A549 (cell line): Measurements from ENCODE around the gene ELMO2. TPM values are rescaled to one million over a fixed set of nuclear protein-coding genes. Genes with fewer than 3 reads are reported as not detected.

Experiments used
- ATAC-seq, 2 experiments: fragments of 200-7000 bp in 1 of 2; fragments of >200 bp in 1 of 2; cut with Nextera tagmentation in 1 of 2; cut with Tn5 transposase in 1 of 2; 3 replicates each; pipeline versions ENCODE4 v1.8.0 to v1.9.1; 2018 to 2020; ENCODE audit warnings: mild to moderate bottlenecking in 1 of 2, moderate library complexity in 1 of 2
- CTCF ChIA-PET: fragments of 300-600 bp; sonication (Branson Sonifier 250); formaldehyde crosslinking; extraction: SDS; loops from one replicate; lab custom pipeline; 2021; ENCODE audit warnings: antibody characterized with exemption, inconsistent platforms; lab: Yijun Ruan, JAX
- POLR2A ChIA-PET: fragments of 350-600 bp; formaldehyde crosslinking; extraction: SDS; loops from one replicate; lab custom pipeline; 2021; ENCODE audit warnings: antibody characterized with exemption, inconsistent platforms; lab: Yijun Ruan, JAX
- DNase-seq, 2 experiments: peaks; one replicate each; pipeline versions ENCODE4 v3.0.0 to v3.0.0-alpha.2; 2011 to 2016; ENCODE audit warnings: low read depth in 1 of 2, low spot score in 1 of 2
- FAIRE-seq: peaks from 2 replicates; lab custom pipeline; 2011; peaks lifted over from hg19 to GRCh38; lab: Jason Lieb, UNC
- H3K27ac ChIP-seq, 2 experiments: fragments of >200 bp; sonication (Bioruptor Twin); formaldehyde crosslinking; 3 replicates each; pipeline ENCODE4 v1.5.1; 2016 to 2017
- H3K4me1 ChIP-seq: fragments of >200 bp; sonication (Bioruptor Twin); formaldehyde crosslinking; 3 replicates; pipeline ENCODE4 v1.6.1; 2016
- H3K4me2 ChIP-seq: fragments of >200 bp; sonication (Bioruptor Twin); formaldehyde crosslinking; 3 replicates; pipeline ENCODE4 v1.6.1; 2016
- H3K4me3 ChIP-seq: fragments of >200 bp; sonication (Bioruptor Twin); formaldehyde crosslinking; 3 replicates; pipeline ENCODE4 v1.5.1; 2016
- H3K9me3 ChIP-seq: fragments of >200 bp; sonication (Bioruptor Twin); formaldehyde crosslinking; 3 replicates; pipeline ENCODE4 v1.6.1; 2016
- ATOH8 ChIP-seq: fragments of 250-450 bp; sonication (Bioruptor Pico); IDR thresholded peaks from 2 replicates; pipeline ENCODE4 v1.5.0; 2020; ENCODE audit warnings: low read depth, mild to moderate bottlenecking, moderate library complexity
- BCL3 ChIP-seq: fragments of >200 bp; sonication (Bioruptor Twin); formaldehyde crosslinking; IDR thresholded peaks from 3 replicates; pipeline ENCODE4 v1.6.1; 2016
- BHLHE40 ChIP-seq: IDR thresholded peaks from 2 replicates; pipeline ENCODE4 v1.6.1; 2012; ENCODE audit warnings: low read depth, low read length, inconsistent platforms
- CBX2 ChIP-seq: fragments of 200-600 bp; sonication (generic); IDR thresholded peaks from 2 replicates; pipeline ENCODE4 v1.6.1; 2016; ENCODE audit warnings: low read depth, mild to moderate bottlenecking, borderline replicate concordance
- CHD2 ChIP-seq: fragments of 150-350 bp; IDR thresholded peaks from 2 replicates; pipeline ENCODE4 v1.6.1; 2014; ENCODE audit warnings: low read length; ENCODE audit not compliant: partially characterized antibody
- CHD4 ChIP-seq: fragments of 200-600 bp; sonication (generic); IDR thresholded peaks from 2 replicates; pipeline ENCODE4 v1.6.1; 2016; ENCODE audit warnings: antibody characterized with exemption, mild to moderate bottlenecking, borderline replicate concordance
- HOXB13 ChIP-seq: fragments of 250-450 bp; sonication (Bioruptor Pico); IDR thresholded peaks from 2 replicates; pipeline ENCODE4 v1.5.0; 2020; ENCODE audit warnings: low read depth, mild to moderate bottlenecking, moderate library complexity
- HOXB5 ChIP-seq: fragments of 250-450 bp; sonication (Bioruptor Pico); IDR thresholded peaks from 2 replicates; pipeline ENCODE4 v1.5.0; 2020; ENCODE audit warnings: mild to moderate bottlenecking, moderate library complexity
- JUN ChIP-seq, 2 experiments: fragments of >200 bp; sonication (Bioruptor Twin); formaldehyde crosslinking; IDR thresholded peaks; 2 replicates in 1 of 2; 3 replicates in 1 of 2; pipeline ENCODE4 v1.6.1; 2016 to 2017
- KDM1A ChIP-seq: fragments of 200-600 bp; sonication (generic); IDR thresholded peaks from 2 replicates; pipeline ENCODE4 v1.6.1; 2016; ENCODE audit warnings: low read depth, mild to moderate bottlenecking
- MAX ChIP-seq: IDR thresholded peaks from 2 replicates; pipeline ENCODE4 v1.6.1; 2012
- NFE2L2 ChIP-seq: fragments of 150-350 bp; conservative IDR thresholded peaks from 2 replicates; pipeline ENCODE4 v1.6.1; 2014; ENCODE audit warnings: low read length
- NPAS2 ChIP-seq: fragments of 250-450 bp; sonication (Bioruptor Pico); IDR thresholded peaks from 2 replicates; pipeline ENCODE4 v1.8.0; 2022; ENCODE audit warnings: mild to moderate bottlenecking, moderate library complexity, borderline replicate concordance
- NR3C1 ChIP-seq: fragments of >200 bp; sonication (Bioruptor Twin); formaldehyde crosslinking; IDR thresholded peaks from 3 replicates; pipeline ENCODE4 v1.6.1; 2017
- PHF8 ChIP-seq: fragments of 200-600 bp; sonication (generic); IDR thresholded peaks from 2 replicates; pipeline ENCODE4 v1.6.1; 2016; ENCODE audit warnings: low read depth, mild to moderate bottlenecking, antibody characterized with exemption, moderate library complexity, borderline replicate concordance
- POLR2A ChIP-seq: IDR thresholded peaks from 2 replicates; pipeline ENCODE4 v1.6.1; 2012; ENCODE audit warnings: mild to moderate bottlenecking, low read length
- RARB ChIP-seq: fragments of 250-450 bp; sonication (Bioruptor Pico); IDR thresholded peaks from 2 replicates; pipeline ENCODE4 v1.8.0; 2021; ENCODE audit warnings: mild to moderate bottlenecking, moderate library complexity
- RFX5 ChIP-seq: fragments of 450-650 bp; IDR thresholded peaks from 2 replicates; pipeline ENCODE4 v1.7.1; 2014; ENCODE audit warnings: antibody characterized with exemption, mild to moderate bottlenecking, moderate library complexity
- RNF2 ChIP-seq: fragments of 200-600 bp; sonication (generic); IDR thresholded peaks from 2 replicates; pipeline ENCODE4 v1.6.1; 2016; ENCODE audit warnings: low read depth, mild to moderate bottlenecking, antibody characterized with exemption, moderate library complexity, borderline replicate concordance
- SMC3 ChIP-seq: fragments of >200 bp; sonication (Bioruptor Twin); formaldehyde crosslinking; IDR thresholded peaks from 3 replicates; pipeline ENCODE4 v1.6.1; 2018; ENCODE audit warnings: inconsistent platforms
- TFCP2L1 ChIP-seq: fragments of 250-450 bp; sonication (Bioruptor Pico); IDR thresholded peaks from 2 replicates; pipeline ENCODE4 v1.5.0; 2021; ENCODE audit warnings: mild to moderate bottlenecking
- TP53 ChIP-seq: fragments of 250-450 bp; sonication (Bioruptor Pico); IDR thresholded peaks from 2 replicates; pipeline ENCODE4 v1.5.0; 2021; ENCODE audit warnings: mild to moderate bottlenecking, moderate library complexity
- ZFP36 ChIP-seq: fragments of 450-650 bp; IDR thresholded peaks from 2 replicates; pipeline ENCODE4 v1.6.1; 2014; ENCODE audit warnings: borderline replicate concordance; ENCODE audit not compliant: partially characterized antibody
- WGBS: methylation state at CpG from one replicate; pipeline ENCODE4 v1.1.6; 2017; ENCODE audit errors: missing lambda C conversion rate; 5-methylcytosine and 5-hydroxymethylcytosine counted together
- polyA plus RNA-seq, 4 experiments: library from polyadenylated mRNA; depleted of rRNA in 3 of 4; stranded (reverse); fragments of >200 nt; fragmentation: RNase III in 1 of 4; extraction: RNeasy Plus Mini Kit Qiagen cat#74134 plus additional on column Dnase treatment in 1 of 4; gene quantifications; 2 replicates in 3 of 4; 3 replicates in 1 of 4; pipeline ENCODE4 v1.2.3, GENCODE V29; 2011 to 2017

ELMO2 gene
- polyA plus RNA-seq, 2 of the 4 experiments (the other 2 are of a cell fraction), result 23.4 to 25.1 TPM

GRCh38 chr20:46375771-46376170, 30.6 kb downstream of the ELMO2 start:
- no peak for TF ChIP-seq CHD2
- TF ChIP-seq RNF2, result no peak
- no peak for TF ChIP-seq KDM1A
- TF ChIP-seq, all 56 proteins: peak for 0
- Histone ChIP-seq H3K9me3 (no peaks in the 10 kb centered on the region), H3K4me1 (no peaks in the 10 kb centered on the region), H3K4me2 (no peak overlapping the region), H3K27ac (no peak overlapping the region), H3K4me3 (no peak overlapping the region)
- WGBS, result 86% methylated on average over 5 of the region's 5 CpGs
- POLR2A ChIA-PET, result no interaction called here
- FAIRE-seq, result no peak
- CTCF ChIA-PET, result interaction anchor here (0.8 to 1.2 kb wide), 3 partner anchors 11 to 243 kb away, joined by 3 read pairs; no protein-coding TSS in a partner anchor
- no peak for ATAC-seq
- DNase-seq, result no peak

- 95% methylated on average over 7 of the region's 7 CpGs for WGBS
- FAIRE-seq, result no peak
- no peak for TF ChIP-seq HOXB5 (CRISPR knock-in tag)
- TF ChIP-seq, all 56 proteins: peak for 0
- POLR2A ChIA-PET, result no interaction called here
- H3K27ac ChIP-seq, result no peak overlapping the region
- CTCF ChIA-PET, result interaction anchor here (1.0 to 1.3 kb wide), 3 partner anchors 9 to 48 kb away, joined by 3 read pairs; no protein-coding TSS in a partner anchor
- no peaks in the 10 kb centered on the region for H3K9me3 ChIP-seq
- H3K4me3 ChIP-seq, result no peak overlapping the region
- ATAC-seq (no peak), DNase-seq (no peak)
- no peaks in the 10 kb centered on the region for H3K4me1 ChIP-seq
- no peak overlapping the region for H3K4me2 ChIP-seq
These were observed 32.0 kb downstream of the ELMO2 start for GRCh38 chr20:46374383-46374782.

- ChIA-PET POLR2A (no interaction called here), CTCF (interaction anchor here (0.5 kb wide), 1 partner anchor 1737 kb away, joined by 3 read pairs; no protein-coding TSS in a partner anchor)
- Histone ChIP-seq H3K9me3 (no peaks in the 10 kb centered on the region), H3K4me2 (no peak overlapping the region), H3K4me1 (no peaks in the 10 kb centered on the region), H3K27ac (no peak overlapping the region), H3K4me3 (no peak overlapping the region)
- DNase-seq (no peak), ATAC-seq (no peak), FAIRE-seq (no peak)
- WGBS, result 89% methylated on average over 10 of the region's 10 CpGs
- no peak for TF ChIP-seq TFCP2L1 (CRISPR knock-in tag)
- no peak for TF ChIP-seq BHLHE40
- no peak for TF ChIP-seq NFE2L2
- no peak for TF ChIP-seq BCL3
- no peak for TF ChIP-seq POLR2A
- TF ChIP-seq CBX2, result no peak
- no peak for TF ChIP-seq ATOH8 (CRISPR knock-in tag)
- TF ChIP-seq HOXB13, result no peak
- TF ChIP-seq NR3C1, result no peak
- no peak for TF ChIP-seq ZFP36
- TF ChIP-seq JUN (IDR thresholded peaks at IDR 0.05), result no peak
- TF ChIP-seq HOXB5 (CRISPR knock-in tag), result no peak
- no peak for TF ChIP-seq RFX5
- no peak for TF ChIP-seq RARB
- no peak for TF ChIP-seq CHD4
- no peak for TF ChIP-seq NPAS2 (CRISPR knock-in tag)
- no peak for TF ChIP-seq MAX
- TF ChIP-seq SMC3, result no peak
- TF ChIP-seq PHF8, result no peak
- TF ChIP-seq TP53, result no peak
These were observed 34.8 kb downstream of the ELMO2 start for GRCh38 chr20:46371656-46372055.
